Measurements from ENCODE around the gene PLCH2. TPM values are rescaled to one million over a fixed set of nuclear protein-coding genes. Genes with fewer than 3 reads are reported as not detected.

PLCH2 gene
- total and polyA plus RNA-seq, 2 of the 13 experiments (the other 11 are each of a cell fraction or from before 2014, with no cell fraction given), result 0.15 to 0.67 TPM

- TF ChIP-seq CSRNP2 (CRISPR knock-in tag; conservative IDR thresholded peaks at IDR 0.05; ENCODE audit: low read depth) (no peak), FIP1L1 (IDR thresholded peaks at IDR 0.05; ENCODE audit: borderline replicate concordance, insufficient read depth, low read depth, low read length) (no peak), KLF11 (CRISPR knock-in tag; IDR thresholded peaks at IDR 0.05) (no peak), NAIF1 (CRISPR knock-in tag; IDR thresholded peaks at IDR 0.05; ENCODE audit: borderline replicate concordance) (no peak), ZBTB20 (CRISPR knock-in tag; IDR thresholded peaks at IDR 0.05; ENCODE audit: borderline replicate concordance, low read depth) (no peak), ZNF740 (CRISPR knock-in tag; IDR thresholded peaks at IDR 0.05) (no peak), TMF1 (CRISPR knock-in tag; IDR thresholded peaks at IDR 0.05; ENCODE audit: low read depth) (no peak), GATAD2A (CRISPR knock-in tag; IDR thresholded peaks at IDR 0.05) (no peak), ZNF605 (CRISPR knock-in tag; IDR thresholded peaks at IDR 0.05) (no peak), ZNF207 (IDR thresholded peaks at IDR 0.05; ENCODE audit: borderline replicate concordance) (no peak), ZBTB39 (CRISPR knock-in tag; IDR thresholded peaks at IDR 0.05) (no peak; the same call in 1 of the 2 replicates), ZNF83 (CRISPR knock-in tag; IDR thresholded peaks at IDR 0.05; ENCODE audit: borderline replicate concordance) (no peak), NPAS2 (CRISPR knock-in tag; IDR thresholded peaks at IDR 0.05; ENCODE audit: borderline replicate concordance) (no peak), ZNF790 (CRISPR knock-in tag; IDR thresholded peaks at IDR 0.05; ENCODE audit: borderline replicate concordance) (no peak), ZNF747 (CRISPR knock-in tag; IDR thresholded peaks at IDR 0.05; ENCODE audit: borderline replicate concordance) (no peak), FOXA3 (CRISPR knock-in tag; IDR thresholded peaks at IDR 0.05) (0 out of 2 replicates have a peak, but pooled peaks have one; percentile 22), YEATS4 (CRISPR knock-in tag; IDR thresholded peaks at IDR 0.05; ENCODE audit: borderline replicate concordance) (peak; percentile 59; the same call in 1 of the 2 replicates), BORCS8-MEF2B (CRISPR knock-in tag; IDR thresholded peaks at IDR 0.05) (no peak), SRY (CRISPR knock-in tag; IDR thresholded peaks at IDR 0.05) (no peak), FOXJ3 (CRISPR knock-in tag; IDR thresholded peaks at IDR 0.05; ENCODE audit: borderline replicate concordance) (no peak), ATF7 (IDR thresholded peaks at IDR 0.05) (no peak), ATF7 (CRISPR knock-in tag; IDR thresholded peaks at IDR 0.05) (no peak)
- TF ChIP-seq, protein P1, sequence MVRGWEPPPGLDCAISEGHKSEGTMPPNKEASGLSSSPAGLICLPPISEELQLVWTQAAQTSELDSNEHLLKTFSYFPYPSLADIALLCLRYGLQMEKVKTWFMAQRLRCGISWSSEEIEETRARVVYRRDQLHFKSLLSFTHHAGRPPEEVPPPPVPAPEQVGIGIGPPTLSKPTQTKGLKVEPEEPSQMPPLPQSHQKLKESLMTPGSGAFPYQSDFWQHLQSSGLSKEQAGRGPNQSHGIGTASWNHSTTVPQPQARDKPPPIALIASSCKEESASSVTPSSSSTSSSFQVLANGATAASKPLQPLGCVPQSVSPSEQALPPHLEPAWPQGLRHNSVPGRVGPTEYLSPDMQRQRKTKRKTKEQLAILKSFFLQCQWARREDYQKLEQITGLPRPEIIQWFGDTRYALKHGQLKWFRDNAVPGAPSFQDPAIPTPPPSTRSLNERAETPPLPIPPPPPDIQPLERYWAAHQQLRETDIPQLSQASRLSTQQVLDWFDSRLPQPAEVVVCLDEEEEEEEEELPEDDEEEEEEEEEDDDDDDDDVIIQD (CRISPR knock-in tag; IDR thresholded peaks at IDR 0.05; ENCODE audit: low read depth), result no peak
- TF ChIP-seq, protein P2, sequence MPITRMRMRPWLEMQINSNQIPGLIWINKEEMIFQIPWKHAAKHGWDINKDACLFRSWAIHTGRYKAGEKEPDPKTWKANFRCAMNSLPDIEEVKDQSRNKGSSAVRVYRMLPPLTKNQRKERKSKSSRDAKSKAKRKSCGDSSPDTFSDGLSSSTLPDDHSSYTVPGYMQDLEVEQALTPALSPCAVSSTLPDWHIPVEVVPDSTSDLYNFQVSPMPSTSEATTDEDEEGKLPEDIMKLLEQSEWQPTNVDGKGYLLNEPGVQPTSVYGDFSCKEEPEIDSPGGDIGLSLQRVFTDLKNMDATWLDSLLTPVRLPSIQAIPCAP (CRISPR knock-in tag; IDR thresholded peaks at IDR 0.05; ENCODE audit: low read depth), result no peak
Observed at GRCh38 chr1:2525920-2526823, 50.1 kb downstream of the PLCH2 start, which contains the start of gene PANK4 (continued).

Data from HepG2 (cell line).